Ovary (tissue), 10 donors: ENCODE measurements around the gene CD28. TPM values are rescaled to one million over a fixed set of nuclear protein-coding genes. Genes with fewer than 3 reads are reported as not detected.

Experiments
- DNase-seq, 5 donors: peaks; one replicate each; pipeline ENCODE4 v3.0.0-alpha.2; 2019 to 2020
- H3K27ac ChIP-seq, 2 donors: fragments of 200-600 bp; one replicate each; pipeline versions ENCODE4 v1.5.1 to v1.8.0; 2019 to 2022
- H3K27me3 ChIP-seq: fragments of 200-600 bp; one replicate; pipeline ENCODE4 v1.8.0; 2022
- H3K36me3 ChIP-seq: fragments of 200-600 bp; sonication (generic); one replicate; pipeline ENCODE4 v1.5.1; 2019
- H3K4me1 ChIP-seq: one replicate; pipeline ENCODE4 v1.8.1; 2013; ENCODE audit warnings: mild to moderate bottlenecking, moderate library complexity; ENCODE audit not compliant: insufficient read depth
- H3K4me3 ChIP-seq: fragments of 200-600 bp; sonication (generic); one replicate; pipeline ENCODE4 v1.5.1; 2017
- H3K9me3 ChIP-seq, 2 donors: fragments of 200-600 bp in 1 of 2; sonication (generic) in 1 of 2; one replicate each; pipeline versions ENCODE4 v1.5.1 to v1.8.1; 2013 to 2019; ENCODE audit warnings: mild to moderate bottlenecking in 1 of 2, moderate library complexity in 1 of 2
- EP300 ChIP-seq: sonication (generic); formaldehyde crosslinking; IDR thresholded peaks from one replicate; pipeline ENCODE4 v1.6.1; 2017; ENCODE audit warnings: antibody characterized with exemption
- POLR2A ChIP-seq: fragments of 450-650 bp; IDR thresholded peaks from one replicate; pipeline ENCODE4 v1.6.1; 2017; ENCODE audit warnings: antibody characterized with exemption, mild to moderate bottlenecking, moderate library complexity
- WGBS, 3 donors: extraction: QIAGEN DNeasy Blood & Tissue Kit in 1 of 3; methylation state at CpG; one replicate each; pipeline versions ENCODE4 v1.1.5 to v1.1.7; 2013 to 2017; 5-methylcytosine and 5-hydroxymethylcytosine counted together
- intact Hi-C, 4 donors: fragments of 100-400 bp; cut with DNase I; formaldehyde crosslinking; loops; one replicate each; pipeline versions ENCODE4 v1.11.0 to v1.15.1; 2022 to 2023
- long read RNA-seq, 3 donors: library from polyadenylated mRNA in 2 of 3; unstranded in 2 of 3; transcript quantifications; one replicate each; pipeline ENCODE4 v2.0.0 and lab custom pipeline, GENCODE V29; 2021 to 2026
- polyA plus RNA-seq, 2 donors: library from polyadenylated mRNA; stranded (reverse); fragments of 200-250 nt in 1 of 2; fragments of 350-450 nt in 1 of 2; fragmentation: Illumina TruSeq in 1 of 2; extraction: RNeasy Lipid Tissue Mini Kit (QIAGEN cat#74804) in 1 of 2; gene quantifications; one replicate each; pipeline ENCODE4 v1.2.3, GENCODE V29; 2013 to 2014
- total RNA-seq, 7 donors: library from RNA; depleted of rRNA in 2 of 7; stranded (reverse); fragments of >200 nt in 2 of 7; fragmentation: NEBNext Ultra II Directional in 3 of 7; extraction: Animal tissue kit (Norgen Biotek cat#: 25700) in 3 of 7; gene quantifications; one replicate each; pipeline versions ENCODE4 v1.1.0 to v1.2.4, GENCODE V29; 2016 to 2023
- TF ChIP-seq, protein P1 (sequence below), 3 donors: fragments of 450-650 bp in 2 of 3; fragments of 200-600 bp in 1 of 3; IDR thresholded peaks; one replicate each; pipeline versions ENCODE4 v1.5.1 to v1.8.0; 2016 to 2022; ENCODE audit warnings: antibody characterized with exemption in 3 of 3, mild to moderate bottlenecking in 1 of 3
- donor health status: DM: no; HTN: no; CAD: no; lungs with moderate emphysema.
- donor health status: DM: no; HTN: no; CAD: no.
- donor health status: Bipolar disorder and iron deficiency.
- donor health status: DM: yes; HTN: yes; CAD: no.
- donor health status: DM: no; HTN: no; CAD: no.
- donor health status: DM: yes; HTN: yes; CAD: no.

Gene CD28
- 1 to 10 TPM in 5 of 7 donors, under 1 TPM in 2; 0.46 to 2.9 (median 1.2) TPM for total RNA-seq
- polyA plus RNA-seq: 1 to 10 TPM in 1 of 2 donors, under 1 TPM in 1; 0.18 to 4.3 TPM
- long read RNA-seq, donor 1: 0 reads
- long read RNA-seq, donor 2, full-length matches to known transcripts: 1 of 1 reads
- long read RNA-seq, donor 2, partial matches to known transcripts: 0 of 1 reads
- long read RNA-seq, donor 2, other reads (novel, unspliced or antisense): 0 of 1 reads
- long read RNA-seq, donor 3, full-length matches to known transcripts: 1 of 1 reads
- long read RNA-seq, donor 3, partial matches to known transcripts: 0 of 1 reads
- long read RNA-seq, donor 3, other reads (novel, unspliced or antisense): 0 of 1 reads

DNA sequence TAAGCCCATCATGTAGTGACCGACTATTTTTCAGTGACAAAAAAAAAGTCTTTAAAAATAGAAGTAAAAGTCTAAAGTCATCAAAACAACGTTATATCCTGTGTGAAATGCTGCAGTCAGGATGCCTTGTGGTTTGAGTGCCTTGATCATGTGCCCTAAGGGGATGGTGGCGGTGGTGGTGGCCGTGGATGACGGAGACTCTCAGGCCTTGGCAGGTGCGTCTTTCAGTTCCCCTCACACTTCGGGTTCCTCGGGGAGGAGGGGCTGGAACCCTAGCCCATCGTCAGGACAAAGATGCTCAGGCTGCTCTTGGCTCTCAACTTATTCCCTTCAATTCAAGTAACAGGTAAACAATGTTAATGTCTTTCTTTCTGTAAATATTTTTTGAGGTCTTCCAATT lies at the start of gene CD28:
Gene CD28, plus strand, starts transcription at position 237 of the 400 bp plus-strand sequence. Its CDS starts 58 bp downstream, at position 295.
- intact Hi-C loops: no loop called here
- H3K4me3 ChIP-seq: no peak within 1 kb of the TSS
- no peaks in the 10 kb centered on the region for H3K27me3 ChIP-seq
- TF ChIP-seq EP300: no peak
- WGBS, 3 donors: 86 to 92% (median 88%) methylated on average over 9 of the region's 9 CpGs
- DNase-seq: peak in 1 of 5 donors; percentile 20
- no peaks in the 10 kb centered on the region for H3K36me3 ChIP-seq
- no peaks in the 10 kb centered on the region for H3K4me1 ChIP-seq
- no peak within 1 kb of the TSS for H3K27ac ChIP-seq
- no peaks in the 10 kb centered on the region for H3K9me3 ChIP-seq

- no peak overlapping the region for H3K27ac ChIP-seq
- no peaks in the 10 kb centered on the region for H3K27me3 ChIP-seq
- H3K36me3 ChIP-seq: no peaks in the 10 kb centered on the region
- WGBS, 3 donors: 89 to 93% (median 90%) methylated on average over 4 of the region's 4 CpGs
- H3K4me3 ChIP-seq: no peak overlapping the region
- no peak for DNase-seq
- intact Hi-C loops: no loop called here
- TF ChIP-seq, protein P1, sequence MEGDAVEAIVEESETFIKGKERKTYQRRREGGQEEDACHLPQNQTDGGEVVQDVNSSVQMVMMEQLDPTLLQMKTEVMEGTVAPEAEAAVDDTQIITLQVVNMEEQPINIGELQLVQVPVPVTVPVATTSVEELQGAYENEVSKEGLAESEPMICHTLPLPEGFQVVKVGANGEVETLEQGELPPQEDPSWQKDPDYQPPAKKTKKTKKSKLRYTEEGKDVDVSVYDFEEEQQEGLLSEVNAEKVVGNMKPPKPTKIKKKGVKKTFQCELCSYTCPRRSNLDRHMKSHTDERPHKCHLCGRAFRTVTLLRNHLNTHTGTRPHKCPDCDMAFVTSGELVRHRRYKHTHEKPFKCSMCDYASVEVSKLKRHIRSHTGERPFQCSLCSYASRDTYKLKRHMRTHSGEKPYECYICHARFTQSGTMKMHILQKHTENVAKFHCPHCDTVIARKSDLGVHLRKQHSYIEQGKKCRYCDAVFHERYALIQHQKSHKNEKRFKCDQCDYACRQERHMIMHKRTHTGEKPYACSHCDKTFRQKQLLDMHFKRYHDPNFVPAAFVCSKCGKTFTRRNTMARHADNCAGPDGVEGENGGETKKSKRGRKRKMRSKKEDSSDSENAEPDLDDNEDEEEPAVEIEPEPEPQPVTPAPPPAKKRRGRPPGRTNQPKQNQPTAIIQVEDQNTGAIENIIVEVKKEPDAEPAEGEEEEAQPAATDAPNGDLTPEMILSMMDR (IDR thresholded peaks at IDR 0.05): no peak
- TF ChIP-seq EP300: no peak
- no peak for TF ChIP-seq POLR2A
- no peaks in the 10 kb centered on the region for H3K4me1 ChIP-seq
- H3K9me3 ChIP-seq: no peaks in the 10 kb centered on the region
These were observed 46.9 kb upstream of the CD28 start for GRCh38 chr2:203659331-203660049.

DNA sequence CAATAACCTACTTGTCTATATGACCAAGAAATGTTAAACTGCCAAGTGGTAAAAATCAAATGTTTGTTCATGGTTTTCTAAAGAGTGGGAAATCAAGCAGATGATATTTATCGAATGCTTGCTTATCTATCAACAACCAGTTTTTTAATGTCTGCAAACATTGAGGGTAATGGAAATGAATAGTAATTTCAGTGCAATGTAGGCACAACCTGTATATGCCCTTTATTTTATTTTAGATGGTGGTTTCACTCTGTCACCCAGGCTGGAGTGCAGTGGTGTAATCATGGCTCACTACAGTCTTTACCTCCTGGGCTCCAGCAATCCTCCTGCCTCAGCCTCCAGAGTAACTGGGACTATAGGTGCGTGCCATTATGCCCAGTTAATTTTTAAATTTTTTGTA lies 46.0 kb upstream of the CD28 start:
- intact Hi-C loops: no loop called here
- DNase-seq: no peak
- H3K4me3 ChIP-seq: no peak overlapping the region
- 85 to 90% (median 89%) methylated on average over 2 of the region's 2 CpGs for WGBS, 3 donors
- TF ChIP-seq, protein P1 (IDR thresholded peaks at IDR 0.05): no peak
- no peak for TF ChIP-seq EP300
- no peak for TF ChIP-seq POLR2A
- H3K27ac ChIP-seq: no peak overlapping the region
- H3K9me3 ChIP-seq: no peaks in the 10 kb centered on the region
- no peaks in the 10 kb centered on the region for H3K36me3 ChIP-seq
- H3K4me1 ChIP-seq: no peaks in the 10 kb centered on the region
- H3K27me3 ChIP-seq: no peaks in the 10 kb centered on the region

- TF ChIP-seq EP300: no peak
- TF ChIP-seq, protein P1 (IDR thresholded peaks at IDR 0.05): no peak
- no peak for TF ChIP-seq POLR2A
- no peaks in the 10 kb centered on the region for H3K27me3 ChIP-seq
- H3K4me1 ChIP-seq: no peaks in the 10 kb centered on the region
- H3K36me3 ChIP-seq: no peaks in the 10 kb centered on the region
- no peak for DNase-seq
- intact Hi-C loops: no loop called here
- 79 to 83% (median 79%) methylated on average over 3 of the region's 3 CpGs for WGBS, 3 donors
- no peak overlapping the region for H3K4me3 ChIP-seq
- H3K9me3 ChIP-seq: no peaks in the 10 kb centered on the region
- H3K27ac ChIP-seq: no peak overlapping the region
These were observed 45.0 kb upstream of the CD28 start for GRCh38 chr2:203661279-203661908.
